GM13976 (cell line): ENCODE results near the gene DAPK1.

ENCODE experiments used
- DNase-seq: peaks from one replicate; pipeline ENCODE4 v3.0.0; 2012; ENCODE audit warnings: low spot score
- CTCF ChIP-seq: IDR thresholded peaks from 2 replicates; pipeline ENCODE4 v1.5.1; 2012; ENCODE audit warnings: borderline replicate concordance, mild to moderate bottlenecking; ENCODE audit not compliant: insufficient read depth; ENCODE audit errors: extremely low read depth, missing control alignments, control extremely low read depth
- in situ Hi-C: fragments of 300-500 bp; cut with MboI; formaldehyde crosslinking; loops from one replicate; pipeline ENCODE4 v1.12.0; 2022; ENCODE audit warnings: low sequenced_read_pairs, mixed read lengths, inconsistent platforms; ENCODE audit not compliant: unreplicated experiment

DAPK1 gene

GRCh38 chr9:87677776-87678587 lies 180.3 kb downstream of the DAPK1 start:
- DNase-seq, result no peak
- in situ Hi-C loops, result no loop called here
- TF ChIP-seq CTCF, result no peak

GRCh38 chr9:87678650-87679355 lies 181.1 kb downstream of the DAPK1 start:
- TF ChIP-seq CTCF, result peak; percentile 54
- peak; percentile 58 for DNase-seq
- in situ Hi-C loops, result no loop called here

- in situ Hi-C loops, result no loop called here
- DNase-seq, result no peak
- no peak for TF ChIP-seq CTCF
These were observed 183.8 kb downstream of the DAPK1 start for GRCh38 chr9:87681271-87682061.

- DNase-seq, result no peak
- TF ChIP-seq CTCF, result no peak
- in situ Hi-C loops, result no loop called here
These were observed 184.4 kb downstream of the DAPK1 start for GRCh38 chr9:87682085-87682484.

- in situ Hi-C loops, result no loop called here
- DNase-seq, result no peak
- no peak for TF ChIP-seq CTCF
These were observed 185.0 kb downstream of the DAPK1 start for GRCh38 chr9:87682618-87683017.

- no peak for TF ChIP-seq CTCF
- in situ Hi-C loops, result no loop called here
- no peak for DNase-seq
These were observed 186.3 kb downstream of the DAPK1 start for GRCh38 chr9:87683751-87684626.
